Gastrocnemius medialis (tissue), 4 donors: ENCODE measurements around the gene LMCD1. TPM values are rescaled to one million over a fixed set of nuclear protein-coding genes. Genes with fewer than 3 reads are reported as not detected.
"Not testable (repeated sequence)": the region's sequence is repeated elsewhere in the genome, so short reads cannot be mapped to it uniquely, and the experiment has no call there.

Source experiments
- ATAC-seq, 2 donors: fragments of 150-250 bp; one replicate each; pipeline ENCODE4 v1.9.1; 2016
- DNase-seq, 2 donors: peaks; one replicate each; pipeline ENCODE4 v3.0.0-alpha.2; 2019
- H3K27ac ChIP-seq, 4 donors: fragments of 200-600 bp; sonication (generic); 1 replicate in 1 of 4; 2 replicates in 3 of 4; pipeline ENCODE4 v1.5.1; 2016 to 2018; ENCODE audit warnings: mild to moderate bottlenecking in 2 of 4, moderate library complexity in 1 of 4
- H3K27me3 ChIP-seq, 3 donors: fragments of 200-600 bp; sonication (generic) in 2 of 3; 1 replicate in 1 of 3; 2 replicates in 2 of 3; pipeline versions ENCODE4 v1.5.1 to v1.6.0; 2016 to 2019; ENCODE audit warnings: mild to moderate bottlenecking in 1 of 3, moderate library complexity in 1 of 3
- H3K36me3 ChIP-seq, 2 donors: fragments of 200-600 bp; sonication (generic) in 1 of 2; one replicate each; pipeline ENCODE4 v1.5.1; 2017 to 2018
- H3K4me1 ChIP-seq, 2 donors: fragments of 200-600 bp; sonication (generic) in 1 of 2; one replicate each; pipeline ENCODE4 v1.5.1; 2016 to 2017; ENCODE audit warnings: mild to moderate bottlenecking in 2 of 2
- H3K4me3 ChIP-seq, 4 donors: fragments of 200-600 bp; sonication (generic) in 3 of 4; 1 replicate in 1 of 4; 2 replicates in 3 of 4; pipeline ENCODE4 v1.5.1; 2016 to 2019; ENCODE audit warnings: mild to moderate bottlenecking in 2 of 4
- H3K9me3 ChIP-seq, 3 donors: fragments of 200-600 bp; sonication (generic) in 2 of 3; 1 replicate in 1 of 3; 2 replicates in 2 of 3; pipeline ENCODE4 v1.5.1; 2016 to 2019
- CTCF ChIP-seq, 5 experiments: fragments of 450-650 bp in 3 of 5; fragments of 200-600 bp in 2 of 5; sonication (generic) in 2 of 5; IDR thresholded peaks in 4 of 5; conservative IDR thresholded peaks in 1 of 5; 1 replicate in 4 of 5; 2 replicates in 1 of 5; pipeline ENCODE4 v1.5.1; 2016 to 2019; ENCODE audit warnings: antibody characterized with exemption in 5 of 5, mild to moderate bottlenecking in 3 of 5, moderate library complexity in 3 of 5
- POLR2A ChIP-seq, 2 donors: fragments of 450-650 bp; IDR thresholded peaks; one replicate each; pipeline ENCODE4 v1.6.1; 2017; ENCODE audit warnings: antibody characterized with exemption in 2 of 2, mild to moderate bottlenecking in 2 of 2, moderate library complexity in 2 of 2
- in situ Hi-C, 4 donors: fragments of 200-750 bp; cut with MboI; loops; one replicate each; pipeline versions ENCODE4 v1.15.0 to v1.8.0; 2017; ENCODE audit warnings: low sequenced_read_pairs in 4 of 4
- intact Hi-C: fragments of 100-400 bp; cut with DNase I; formaldehyde crosslinking; loops from one replicate; pipeline ENCODE4 v1.15.1; 2023; ENCODE audit warnings: low total_unique reads
- total RNA-seq, 4 donors: library from RNA; depleted of rRNA; stranded (reverse); fragments of >200 nt; gene quantifications; one replicate each; pipeline versions ENCODE4 v1.1.0 to v1.2.3, GENCODE V29; 2016

Gene LMCD1
- total RNA-seq, 4 donors from 2014 or later, result 96.0 to 581 (median 167) TPM

DNA sequence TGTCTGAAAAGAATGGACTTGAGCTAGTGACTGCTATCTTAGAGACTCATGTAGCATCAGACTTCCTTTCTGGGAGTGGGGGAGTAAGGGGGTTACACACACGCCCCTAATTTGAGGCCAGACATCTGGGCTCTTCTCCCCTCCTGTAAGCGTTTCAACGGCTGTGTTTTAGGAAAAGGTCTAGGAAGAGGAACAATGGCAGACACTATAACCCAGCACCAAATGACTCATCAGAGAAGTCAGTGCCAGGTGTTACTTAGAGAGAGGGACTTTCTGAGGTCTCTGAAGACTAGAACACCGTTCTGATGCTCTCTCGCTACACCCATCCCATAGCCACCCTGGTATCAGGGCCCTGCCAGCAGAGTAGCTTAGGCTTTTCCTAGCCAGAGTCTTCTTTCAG, 77.5 kb downstream of the LMCD1 start:
- Histone ChIP-seq H3K4me1 (peaks cover 23 to 36% of the 10 kb centered on the region in 2 donors), H3K4me3 (no peak overlapping the region), H3K9me3 (no peaks in the 10 kb centered on the region), H3K36me3 (peaks cover 0 to 5% of the 10 kb centered on the region in 2 donors), H3K27me3 (no peaks in the 10 kb centered on the region), H3K27ac (peak overlapping the region; percentile 57 to 93 (median 63))
- intact Hi-C loops, result no loop called here
- TF ChIP-seq CTCF (IDR thresholded peaks at IDR 0.05 in 4 of 5, conservative IDR thresholded peaks at IDR 0.05 in 1 of 5) (no peak), POLR2A (IDR thresholded peaks at IDR 0.05) (no peak)
- in situ Hi-C loops, result no loop called here
- DNase-seq, result no peak
- ATAC-seq, result peak in 1 of 2 donors; percentile 42

- TF ChIP-seq CTCF (IDR thresholded peaks at IDR 0.05 in 4 of 5, conservative IDR thresholded peaks at IDR 0.05 in 1 of 5), result no peak
- no peak for TF ChIP-seq POLR2A (IDR thresholded peaks at IDR 0.05)
- in situ Hi-C loops (no loop called here), intact Hi-C loops (no loop called here)
- H3K9me3 ChIP-seq, result no peaks in the 10 kb centered on the region
- no peak for DNase-seq
- no peaks in the 10 kb centered on the region for H3K27me3 ChIP-seq
- peaks cover 15 to 28% of the 10 kb centered on the region in 2 donors for H3K4me1 ChIP-seq
- no peak for ATAC-seq
- peak overlapping the region in 3 of 4 donors; percentile 50 to 93 (median 64) for H3K27ac ChIP-seq
- no peaks in the 10 kb centered on the region for H3K36me3 ChIP-seq
- no peak overlapping the region for H3K4me3 ChIP-seq
Observed at GRCh38 chr3:8579943-8580342, 78.3 kb downstream of the LMCD1 start.

GRCh38 chr3:8580434-8580833, 78.8 kb downstream of the LMCD1 start:
- H3K4me3 ChIP-seq, in situ Hi-C loops, DNase-seq, ATAC-seq, H3K36me3 ChIP-seq, H3K9me3 ChIP-seq, intact Hi-C loops, H3K27me3 ChIP-seq: not testable (repeated sequence)
- peak overlapping the region; percentile 24 to 93 (median 32) for H3K27ac ChIP-seq
- H3K4me1 ChIP-seq, result peaks cover 11 to 23% of the 10 kb centered on the region in 2 donors

DNA sequence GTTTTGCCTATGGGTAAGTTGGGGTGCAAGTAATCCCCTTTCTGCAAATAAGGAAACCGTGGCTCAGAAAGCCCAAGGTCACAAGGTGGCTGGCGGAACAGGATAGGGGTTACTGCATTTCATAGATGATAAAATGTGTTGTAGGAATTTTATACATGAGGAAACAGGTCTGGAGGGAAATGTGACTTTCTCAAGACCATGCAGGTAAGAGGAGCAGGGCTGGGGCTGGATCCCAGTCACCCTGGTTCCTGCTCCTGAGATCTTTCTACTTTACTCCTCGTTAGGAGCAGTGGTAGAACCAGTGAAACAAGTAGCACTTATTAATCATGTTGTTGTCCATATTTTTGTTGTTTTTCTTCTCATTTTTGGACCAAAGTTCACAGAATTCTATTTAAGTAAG, 79.8 kb downstream of the LMCD1 start:
- H3K27me3 ChIP-seq, result no peaks in the 10 kb centered on the region
- no peaks in the 10 kb centered on the region for H3K36me3 ChIP-seq
- in situ Hi-C loops (no loop called here), intact Hi-C loops (no loop called here)
- H3K9me3 ChIP-seq, result no peaks in the 10 kb centered on the region
- no peak for ATAC-seq
- TF ChIP-seq POLR2A (IDR thresholded peaks at IDR 0.05), result no peak
- TF ChIP-seq CTCF (IDR thresholded peaks at IDR 0.05 in 4 of 5, conservative IDR thresholded peaks at IDR 0.05 in 1 of 5), result no peak
- H3K27ac ChIP-seq, result peak overlapping the region; percentile 24 to 93 (median 54)
- no peak for DNase-seq
- peaks cover 11 to 14% of the 10 kb centered on the region in 2 donors for H3K4me1 ChIP-seq
- H3K4me3 ChIP-seq, result no peak overlapping the region

DNA sequence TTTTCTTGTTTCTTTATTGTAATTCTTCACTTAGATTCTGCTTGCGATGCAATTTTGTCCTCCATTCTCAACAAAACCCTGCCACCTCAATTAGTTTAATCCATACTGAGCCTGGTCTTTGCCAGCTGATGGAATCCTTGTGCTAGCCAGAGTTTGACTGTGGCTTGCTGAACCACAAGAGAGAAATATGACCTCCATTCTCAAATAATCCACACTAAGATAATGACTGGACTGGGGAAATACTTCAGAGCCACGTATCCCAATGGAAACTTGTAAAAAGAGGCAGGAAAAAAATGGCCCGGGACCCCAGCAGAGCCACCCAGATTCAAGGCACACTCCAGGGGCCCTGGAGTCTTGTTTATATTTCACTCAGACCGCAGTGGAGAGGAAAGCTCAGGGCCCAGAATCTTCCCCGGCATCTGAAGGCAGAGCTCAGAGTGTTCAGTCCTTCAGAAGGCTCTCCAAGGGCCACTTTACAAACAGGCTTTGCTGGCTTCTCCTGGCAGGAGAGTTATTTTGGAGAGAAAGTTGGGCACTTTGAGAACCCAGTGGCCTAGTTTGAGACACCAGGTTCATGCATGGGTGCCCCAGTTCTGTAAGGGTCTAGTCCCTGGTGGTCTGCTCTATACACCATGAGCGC, 80.3 kb downstream of the LMCD1 start:
- intact Hi-C loops (no loop called here), in situ Hi-C loops (no loop called here)
- H3K36me3 ChIP-seq, result no peaks in the 10 kb centered on the region
- no peaks in the 10 kb centered on the region for H3K27me3 ChIP-seq
- H3K9me3 ChIP-seq, result no peaks in the 10 kb centered on the region
- peak overlapping the region in 3 of 4 donors; percentile 35 to 59 (median 50) for H3K27ac ChIP-seq
- no peak for ATAC-seq
- H3K4me3 ChIP-seq, result no peak overlapping the region
- TF ChIP-seq CTCF (IDR thresholded peaks at IDR 0.05 in 4 of 5, conservative IDR thresholded peaks at IDR 0.05 in 1 of 5) (no peak), POLR2A (IDR thresholded peaks at IDR 0.05) (no peak)
- H3K4me1 ChIP-seq, result peaks cover 9 to 11% of the 10 kb centered on the region in 2 donors
- no peak for DNase-seq
